HG02763 (cell line): ENCODE data around the gene CMA1.
"Not testable (repeated sequence)": the region's sequence is repeated elsewhere in the genome, so short reads cannot be mapped to it uniquely, and the experiment has no call there.

ENCODE experiments used
- ATAC-seq: cut with Tn5 transposase; IDR thresholded peaks from one replicate; pipeline ENCODE4 v1.9.1; 2021; ENCODE audit warnings: mild to moderate bottlenecking, moderate library complexity; ENCODE audit not compliant: unreplicated experiment

Gene CMA1

DNA sequence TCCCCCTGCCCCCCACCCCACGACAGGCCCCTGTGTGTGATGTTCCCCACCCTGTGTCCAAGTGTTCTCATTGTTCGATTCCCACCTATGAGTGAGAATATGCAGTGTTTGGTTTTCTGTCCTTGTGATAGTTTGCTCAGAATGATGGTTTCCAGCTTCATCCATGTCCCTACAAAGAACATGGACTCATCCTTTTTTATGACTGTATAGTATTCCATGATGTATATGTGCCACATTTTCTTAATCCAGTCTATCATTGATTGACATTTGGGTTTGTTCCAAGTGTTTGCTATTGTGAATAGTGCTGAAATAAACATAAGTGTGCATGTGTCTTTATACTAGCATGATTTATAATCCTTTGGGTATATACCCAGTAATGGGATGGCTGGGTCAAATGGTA lies 37.6 kb downstream of the CMA1 start:
- not testable (repeated sequence) for ATAC-seq

DNA sequence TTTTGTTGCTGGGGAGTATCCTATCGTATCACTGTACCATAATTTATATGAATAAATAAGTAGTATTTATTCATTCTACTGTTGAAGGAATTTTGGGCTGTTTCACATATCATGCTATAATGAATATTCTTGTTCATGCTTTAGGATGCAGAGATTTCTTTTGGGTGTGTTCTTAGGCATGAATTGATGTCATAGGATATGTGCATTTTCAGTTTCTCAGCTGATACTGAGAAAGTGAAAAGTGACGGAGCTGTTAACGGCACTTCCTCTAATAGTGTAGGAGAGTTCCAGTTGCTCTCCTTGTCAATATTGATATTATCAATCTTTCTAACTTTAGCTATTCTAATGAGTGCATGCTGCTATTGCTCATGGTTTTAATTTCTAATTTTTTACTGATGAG lies 42.3 kb downstream of the CMA1 start:
- ATAC-seq, result no peak

- ATAC-seq, result no peak
Measured at GRCh38 chr14:24465368-24465767, 42.7 kb downstream of the CMA1 start.

DNA sequence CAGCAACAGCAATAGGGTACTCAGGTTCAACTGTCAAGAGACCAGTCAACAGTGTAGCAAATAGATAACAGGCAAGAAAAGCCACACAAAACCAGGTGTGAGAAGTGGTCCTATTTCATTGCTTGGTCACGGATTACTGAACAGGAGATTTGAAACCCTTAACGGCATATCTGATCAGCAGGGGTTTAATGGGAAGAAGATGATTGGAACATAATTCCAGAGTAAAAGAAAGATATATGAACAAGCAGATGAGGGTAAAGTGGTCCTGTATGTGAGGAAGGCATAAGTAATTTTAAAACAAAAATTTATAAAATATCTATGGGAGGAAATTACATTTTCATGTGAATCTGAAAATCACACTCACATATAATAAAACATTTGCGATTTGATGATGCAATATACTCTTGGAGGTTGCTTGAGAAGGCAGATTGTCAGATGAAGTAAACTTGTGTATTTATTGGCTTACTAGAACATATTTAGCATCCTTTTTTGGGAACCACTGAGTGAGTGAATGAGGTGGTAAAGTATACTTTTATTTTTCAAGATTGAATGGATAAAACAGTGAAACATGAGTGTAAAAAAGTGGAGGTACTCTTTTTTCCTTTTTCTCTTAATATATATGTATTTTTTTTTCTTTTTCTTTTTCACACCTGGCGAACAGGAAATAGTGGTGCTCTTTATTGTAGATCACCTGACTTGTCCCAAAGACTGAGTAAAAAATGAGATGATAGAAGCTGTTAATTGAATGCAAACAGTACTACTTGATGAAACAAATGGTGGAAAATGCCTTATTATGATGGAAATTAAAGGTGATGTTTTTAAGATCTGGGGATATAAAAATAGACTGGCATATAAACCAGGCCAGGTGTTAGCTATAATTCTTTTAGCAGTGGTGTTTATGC lies 43.9 kb downstream of the CMA1 start:
- no peak for ATAC-seq

GRCh38 chr14:24463017-24463883 lies 44.8 kb downstream of the CMA1 start:
- ATAC-seq, result no peak

- ATAC-seq, result no peak
Measured at GRCh38 chr14:24461336-24461735, 46.7 kb downstream of the CMA1 start.

DNA sequence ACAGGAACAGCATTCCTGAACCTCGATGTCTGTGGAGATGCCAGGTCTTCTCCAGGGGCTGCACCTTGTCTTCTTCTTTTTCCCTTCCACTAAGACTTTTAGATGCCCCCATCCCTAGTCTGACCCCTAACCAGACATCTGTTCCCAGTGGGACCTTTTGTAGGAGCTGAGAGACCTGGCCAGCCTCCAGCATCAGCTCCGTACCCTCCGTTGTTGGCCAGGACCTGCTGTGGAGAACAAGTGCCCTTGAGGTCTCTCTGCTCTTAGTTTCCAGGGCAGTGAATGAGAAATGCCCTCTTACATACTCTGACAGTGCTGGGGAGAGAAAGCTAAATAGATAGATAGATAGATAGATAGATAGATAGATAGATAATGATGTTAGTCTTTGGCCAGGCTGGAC lies 48.7 kb downstream of the CMA1 start:
- no peak for ATAC-seq

- no peak for ATAC-seq
Measured at GRCh38 chr14:24458736-24459135, 49.3 kb downstream of the CMA1 start.

GRCh38 chr14:24456980-24457379 lies 51.1 kb downstream of the CMA1 start:
- no peak for ATAC-seq
